HAP-1 (cell line): ENCODE results near the gene ACACA.

Experiments used
- DNase-seq, 2 experiments: peaks; one replicate each; pipeline ENCODE4 v3.0.0-alpha.2; 2016 to 2020; ENCODE audit warnings: low spot score in 2 of 2
- H3K27me3 ChIP-seq: fragments of 250-450 bp; sonication (Bioruptor Pico); 2 replicates; pipeline ENCODE4 v1.5.1; 2020; ENCODE audit warnings: low read depth, mild to moderate bottlenecking, moderate library complexity
- H3K36me3 ChIP-seq: fragments of 250-450 bp; sonication (Bioruptor Pico); replicated peaks from 2 replicates; pipeline ENCODE4 v1.5.1; 2020; ENCODE audit warnings: mild to moderate bottlenecking
- H3K4me1 ChIP-seq: fragments of 250-450 bp; sonication (Bioruptor Pico); 2 replicates; pipeline ENCODE4 v1.5.1; 2020; ENCODE audit warnings: mild to moderate bottlenecking
- H3K4me3 ChIP-seq: fragments of 250-450 bp; sonication (Bioruptor Pico); 2 replicates; pipeline ENCODE4 v1.5.1; 2020; ENCODE audit warnings: mild to moderate bottlenecking, moderate library complexity
- H3K9me3 ChIP-seq: fragments of 250-450 bp; sonication (Bioruptor Pico); 2 replicates; pipeline ENCODE4 v1.5.1; 2020; ENCODE audit warnings: mild to moderate bottlenecking, moderate library complexity
- in situ Hi-C: fragments of 300-500 bp; cut with MboI; formaldehyde crosslinking; loops from 3 replicates; pipeline ENCODE4 v1.14.3; 2020; ENCODE audit warnings: low sequenced_read_pairs, inconsistent platforms, mixed read lengths

Gene ACACA

DNA sequence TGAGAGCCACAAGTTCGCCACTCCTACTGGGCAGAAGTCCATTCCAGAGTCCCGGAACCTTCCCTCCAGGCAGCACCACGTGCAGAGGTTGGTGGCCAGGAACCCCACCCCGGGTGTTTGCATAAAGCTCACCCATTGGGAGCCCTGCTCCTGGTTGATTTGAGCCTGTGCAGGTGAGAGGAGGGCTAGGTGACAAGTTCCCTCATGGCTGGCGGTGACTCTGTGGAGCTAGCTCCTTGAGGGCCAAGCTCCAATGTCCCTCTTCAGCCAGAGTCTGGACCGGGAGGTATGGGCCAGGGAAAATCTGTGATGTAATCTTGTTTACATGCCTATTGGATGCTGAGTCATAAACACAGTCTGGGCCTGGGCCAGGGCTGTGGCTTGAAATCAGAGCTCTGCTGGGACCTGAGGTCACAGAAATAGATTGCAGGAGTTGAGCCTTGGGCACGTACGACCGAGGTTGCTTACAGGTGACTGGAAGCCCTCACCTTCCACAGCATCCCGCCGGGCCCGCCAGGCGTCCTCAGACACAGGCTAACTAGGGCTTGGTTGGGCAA lies 339.0 kb downstream of the ACACA start:
- Histone ChIP-seq H3K9me3 (no peaks in the 10 kb centered on the region), H3K4me1 (peaks cover 16% of the 10 kb centered on the region), H3K36me3 (no peaks in the 10 kb centered on the region), H3K27me3 (no peaks in the 10 kb centered on the region), H3K4me3 (no peak overlapping the region)
- in situ Hi-C loops: no loop called here
- peak in 1 of 2 experiments; percentile 35 for DNase-seq

DNA sequence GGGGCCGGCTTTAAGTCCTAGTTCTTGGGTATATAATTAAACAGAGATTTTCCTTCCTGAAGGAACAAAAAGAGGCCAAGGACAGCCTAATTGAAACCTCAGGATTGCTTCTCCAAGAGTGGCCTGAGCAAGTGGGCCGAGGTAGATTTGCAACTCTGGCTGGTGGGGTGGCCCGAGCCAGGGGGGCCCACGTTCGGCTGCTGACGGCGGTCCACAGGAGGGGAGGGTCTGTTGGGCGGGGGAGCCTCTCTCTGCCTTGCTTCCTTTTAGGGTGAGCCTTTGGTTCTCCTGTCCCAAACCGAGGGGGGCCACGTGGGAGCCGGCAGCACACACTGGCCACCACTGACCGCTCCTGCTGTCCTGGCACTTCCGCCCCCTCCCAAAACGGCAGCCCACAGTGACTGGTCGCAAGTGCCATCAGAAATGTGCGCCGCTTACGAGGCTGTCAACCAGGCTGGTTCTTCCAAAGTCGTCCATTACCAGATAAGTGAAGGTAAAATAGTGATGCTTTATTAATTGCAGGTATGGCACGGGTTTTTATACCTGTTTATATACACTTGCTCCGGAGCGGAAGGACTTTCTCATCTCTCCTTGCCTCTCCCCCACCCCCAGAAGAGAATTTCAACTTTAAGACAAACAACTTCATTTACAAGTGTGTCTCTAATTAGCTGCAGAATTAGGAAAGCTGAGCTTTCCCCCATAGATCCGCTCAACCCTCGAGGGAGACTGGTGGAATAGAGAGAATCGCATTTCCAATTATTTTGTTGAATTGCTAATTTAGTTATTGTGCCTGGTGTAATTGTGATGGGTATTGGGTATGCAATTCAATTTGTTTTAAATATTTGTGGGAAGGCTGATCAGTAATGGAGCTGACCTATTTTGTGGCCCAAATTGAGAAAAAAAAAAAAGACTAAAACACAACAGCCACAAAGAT lies 340.0 kb downstream of the ACACA start:
- peaks cover 24% of the 10 kb centered on the region for H3K4me1 ChIP-seq
- in situ Hi-C loops: no loop called here
- no peaks in the 10 kb centered on the region for H3K9me3 ChIP-seq
- H3K36me3 ChIP-seq: no peaks in the 10 kb centered on the region
- H3K27me3 ChIP-seq: no peaks in the 10 kb centered on the region
- no peak overlapping the region for H3K4me3 ChIP-seq
- peak in 1 of 2 experiments; percentile 41 for DNase-seq

DNA sequence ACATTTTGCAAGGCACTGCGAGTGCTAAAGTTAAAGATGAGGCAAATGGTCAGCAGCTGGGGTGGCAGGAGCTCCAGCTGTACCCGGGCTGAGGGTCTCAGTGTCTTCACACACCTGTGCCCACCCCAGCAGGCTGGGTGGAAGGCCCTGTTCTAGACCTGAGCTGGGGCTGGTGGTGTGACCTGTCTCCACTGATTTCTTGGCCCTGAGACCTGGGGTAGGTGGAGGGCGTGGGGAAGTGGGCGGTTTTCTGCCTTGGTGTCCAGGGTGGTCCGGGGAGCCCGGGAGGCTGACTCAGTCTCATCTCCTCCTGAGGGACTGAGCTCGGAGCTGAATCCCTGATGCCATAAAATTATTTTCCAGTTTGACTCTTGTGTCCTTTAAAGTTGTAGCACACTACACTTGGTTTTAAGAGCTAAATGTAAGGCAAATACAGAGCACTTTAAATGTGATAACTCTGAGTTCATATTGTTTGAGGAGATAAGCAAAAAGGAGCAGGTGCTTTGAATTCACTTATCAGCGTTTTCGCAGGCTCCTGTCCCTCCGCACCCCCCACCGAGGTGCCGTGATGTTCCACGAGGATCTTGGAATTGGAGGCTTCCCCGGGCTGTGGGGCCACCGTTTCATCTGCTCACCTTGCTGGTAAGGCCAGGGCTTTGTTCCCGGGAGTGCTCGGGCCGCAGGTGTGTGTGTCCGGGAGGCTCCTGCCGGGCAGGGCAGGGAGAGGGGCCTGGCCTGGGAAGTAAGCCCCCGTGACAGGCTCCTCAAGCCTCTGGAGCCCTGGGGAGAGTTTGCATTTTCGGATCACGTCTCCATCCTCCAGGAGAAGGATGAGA lies 340.9 kb downstream of the ACACA start:
- in situ Hi-C loops: no loop called here
- peaks cover 31% of the 10 kb centered on the region for H3K4me1 ChIP-seq
- no peaks in the 10 kb centered on the region for H3K27me3 ChIP-seq
- H3K36me3 ChIP-seq: no peaks in the 10 kb centered on the region
- H3K4me3 ChIP-seq: no peak overlapping the region
- H3K9me3 ChIP-seq: no peaks in the 10 kb centered on the region
- no peak for DNase-seq

DNA sequence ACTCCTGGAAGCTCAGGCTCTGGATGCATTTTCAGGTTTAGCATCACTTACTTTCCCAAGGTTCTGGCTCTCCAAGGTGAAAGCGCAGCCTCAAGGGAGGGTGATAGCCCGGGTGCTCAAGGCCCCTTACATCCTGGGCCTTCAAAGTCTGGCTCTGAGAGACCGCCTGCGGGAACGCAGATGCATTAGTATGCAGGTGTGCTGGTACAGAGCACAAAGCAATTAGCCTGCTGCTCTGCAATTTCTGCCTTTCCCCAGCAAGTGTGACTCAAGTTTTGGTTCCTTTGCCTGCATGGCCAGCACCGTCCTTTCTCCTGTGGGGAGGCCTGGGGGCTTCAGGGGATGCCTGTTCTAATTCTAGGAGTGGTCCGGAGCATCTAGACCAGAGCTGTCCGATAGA lies 341.7 kb downstream of the ACACA start:
- DNase-seq: no peak
- H3K9me3 ChIP-seq: no peaks in the 10 kb centered on the region
- H3K36me3 ChIP-seq: no peaks in the 10 kb centered on the region
- peaks cover 38% of the 10 kb centered on the region for H3K4me1 ChIP-seq
- no peaks in the 10 kb centered on the region for H3K27me3 ChIP-seq
- in situ Hi-C loops: no loop called here
- H3K4me3 ChIP-seq: no peak overlapping the region

DNA sequence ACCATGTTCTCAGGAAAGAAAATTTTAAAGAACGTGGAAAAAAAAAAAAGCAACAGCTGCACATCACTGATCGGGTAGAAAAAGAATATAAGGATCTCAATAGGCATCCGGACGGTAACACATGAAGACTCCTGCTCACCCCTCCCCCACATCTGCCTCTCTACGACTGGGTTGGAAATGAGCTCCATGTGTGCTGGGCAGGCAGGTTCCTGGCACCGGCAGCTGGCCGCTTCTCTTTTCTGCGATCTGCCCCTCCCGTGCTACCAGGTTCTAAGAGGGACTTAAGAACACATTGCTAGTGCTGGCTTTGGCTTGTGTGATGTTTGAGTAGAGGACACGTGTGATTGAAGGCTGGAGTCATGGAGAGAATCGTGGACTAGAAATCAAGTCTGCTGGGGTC lies 342.4 kb downstream of the ACACA start:
- H3K4me1 ChIP-seq: peaks cover 46% of the 10 kb centered on the region
- DNase-seq: no peak
- H3K36me3 ChIP-seq: no peaks in the 10 kb centered on the region
- no peaks in the 10 kb centered on the region for H3K27me3 ChIP-seq
- H3K4me3 ChIP-seq: no peak overlapping the region
- H3K9me3 ChIP-seq: no peaks in the 10 kb centered on the region
- in situ Hi-C loops: no loop called here

DNA sequence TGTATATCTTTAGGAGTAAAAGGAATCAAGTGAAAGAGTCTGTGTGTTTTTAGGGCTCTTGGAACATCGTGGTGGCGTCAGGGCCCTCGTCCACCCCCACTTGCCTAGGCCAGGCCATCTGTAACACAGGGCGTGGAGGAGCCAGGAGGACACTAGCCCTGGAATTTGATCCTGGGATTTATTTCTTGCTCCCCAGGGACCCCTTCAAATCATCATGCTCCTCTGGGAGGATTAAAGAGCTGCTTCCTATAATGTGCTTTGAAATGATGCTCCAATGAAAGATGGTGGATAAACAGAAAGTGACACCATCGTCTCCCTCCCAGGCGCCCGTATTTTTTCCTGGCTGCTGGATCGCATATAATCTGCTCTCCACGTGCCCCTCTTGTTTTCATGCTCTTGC lies 344.6 kb downstream of the ACACA start:
- DNase-seq: peak; percentile 38 to 49
- no peaks in the 10 kb centered on the region for H3K9me3 ChIP-seq
- H3K36me3 ChIP-seq: no peaks in the 10 kb centered on the region; the same call in 1 of the 2 replicates
- in situ Hi-C loops: no loop called here
- H3K4me1 ChIP-seq: peaks cover 37% of the 10 kb centered on the region
- H3K4me3 ChIP-seq: no peak overlapping the region
- H3K27me3 ChIP-seq: no peaks in the 10 kb centered on the region

DNA sequence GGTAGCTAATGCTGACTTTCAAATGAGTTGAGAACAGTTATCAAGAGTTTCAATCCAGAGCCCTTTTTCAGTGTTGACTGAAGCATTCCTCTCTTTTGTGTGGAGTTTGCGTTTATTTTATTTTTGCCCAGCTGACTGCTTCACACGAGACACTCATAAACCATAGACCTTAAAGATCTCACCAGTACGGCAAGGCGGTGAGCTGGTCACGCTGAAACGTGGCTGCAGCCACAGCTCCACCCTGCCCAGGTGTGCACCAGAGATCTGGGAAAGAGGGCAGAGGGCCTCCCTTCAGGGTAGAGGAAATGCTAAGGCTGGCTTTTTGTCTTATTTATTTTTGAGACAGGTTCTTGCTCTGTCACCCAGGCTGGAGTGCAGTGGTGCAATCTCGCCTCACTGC lies 345.7 kb downstream of the ACACA start:
- peaks cover 8% of the 10 kb centered on the region for H3K36me3 ChIP-seq
- peak; percentile 36 to 40 for DNase-seq
- H3K9me3 ChIP-seq: no peaks in the 10 kb centered on the region
- in situ Hi-C loops: no loop called here
- H3K4me1 ChIP-seq: peaks cover 31% of the 10 kb centered on the region
- no peak overlapping the region for H3K4me3 ChIP-seq
- no peaks in the 10 kb centered on the region for H3K27me3 ChIP-seq

DNA sequence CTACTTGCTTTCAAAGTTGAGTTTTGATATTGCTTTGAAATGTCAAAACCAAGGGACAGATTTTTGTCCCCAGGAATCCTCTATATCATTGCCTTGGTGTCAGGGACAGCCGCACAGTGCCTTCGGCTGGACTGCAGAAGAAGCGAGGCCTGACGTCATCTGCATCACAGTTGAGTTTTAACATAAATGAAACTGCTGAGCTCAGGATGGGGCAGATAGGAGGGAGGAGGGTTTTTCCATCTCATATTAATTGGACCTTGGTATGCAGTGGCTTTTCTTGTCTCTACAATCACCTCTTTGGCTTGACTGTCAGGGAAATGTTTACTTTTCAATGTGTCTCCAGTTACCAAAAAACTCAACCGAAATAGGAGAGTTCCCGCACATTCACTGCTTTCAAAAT lies 346.5 kb downstream of the ACACA start:
- peak; percentile 53 to 60 for DNase-seq
- Histone ChIP-seq H3K27me3 (no peaks in the 10 kb centered on the region), H3K36me3 (peaks cover 12% of the 10 kb centered on the region), H3K4me1 (peaks cover 31% of the 10 kb centered on the region), H3K9me3 (no peaks in the 10 kb centered on the region), H3K4me3 (no peak overlapping the region)
- in situ Hi-C loops: no loop called here

DNA sequence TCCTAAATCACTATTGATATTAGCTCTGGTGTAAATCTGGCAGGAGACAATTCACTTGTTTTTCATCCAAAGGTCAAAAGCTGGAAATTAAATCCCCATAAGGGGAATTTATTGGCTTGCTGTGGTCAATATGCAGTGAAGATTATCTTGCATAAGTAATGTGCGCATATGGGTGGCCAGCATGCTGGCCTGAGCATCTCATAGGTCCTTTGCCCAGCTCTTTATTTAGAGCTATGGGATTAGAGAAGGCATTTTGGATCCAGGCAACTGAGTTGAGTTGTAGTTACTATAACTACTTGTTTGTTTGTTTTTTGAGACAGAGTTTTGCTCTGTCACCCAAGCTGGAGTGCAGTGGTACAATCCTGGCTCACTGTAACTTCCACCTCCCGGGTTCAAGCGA lies 347.1 kb downstream of the ACACA start:
- H3K4me3 ChIP-seq: no peak overlapping the region
- H3K27me3 ChIP-seq: no peaks in the 10 kb centered on the region
- H3K36me3 ChIP-seq: peaks cover 12% of the 10 kb centered on the region
- DNase-seq: no peak
- H3K9me3 ChIP-seq: no peaks in the 10 kb centered on the region
- in situ Hi-C loops: no loop called here
- peaks cover 31% of the 10 kb centered on the region for H3K4me1 ChIP-seq

DNA sequence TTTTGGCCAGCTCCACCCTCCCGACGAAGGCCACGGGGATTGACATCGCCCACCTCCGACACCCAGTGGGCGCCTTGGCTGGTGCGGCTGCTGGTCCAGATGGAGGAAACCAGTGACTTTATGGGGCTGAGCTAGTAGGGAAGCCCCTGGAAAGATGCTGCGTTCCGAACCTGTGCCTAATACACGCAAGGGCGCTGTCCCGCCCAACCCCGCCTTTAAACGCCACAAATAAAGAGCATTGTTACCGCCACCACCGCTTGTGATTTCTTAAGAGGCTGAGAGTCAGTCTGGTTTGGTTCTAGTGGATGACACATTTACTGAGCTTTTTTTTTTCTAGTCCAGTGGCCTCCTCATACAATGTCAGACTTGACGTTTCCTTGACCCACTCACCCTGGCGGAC lies 350.0 kb downstream of the ACACA start:
- Histone ChIP-seq H3K4me1 (peaks cover 23% of the 10 kb centered on the region), H3K36me3 (peaks cover 14% of the 10 kb centered on the region), H3K9me3 (no peaks in the 10 kb centered on the region), H3K27me3 (no peaks in the 10 kb centered on the region), H3K4me3 (no peak overlapping the region)
- in situ Hi-C loops: no loop called here
- DNase-seq: no peak

DNA sequence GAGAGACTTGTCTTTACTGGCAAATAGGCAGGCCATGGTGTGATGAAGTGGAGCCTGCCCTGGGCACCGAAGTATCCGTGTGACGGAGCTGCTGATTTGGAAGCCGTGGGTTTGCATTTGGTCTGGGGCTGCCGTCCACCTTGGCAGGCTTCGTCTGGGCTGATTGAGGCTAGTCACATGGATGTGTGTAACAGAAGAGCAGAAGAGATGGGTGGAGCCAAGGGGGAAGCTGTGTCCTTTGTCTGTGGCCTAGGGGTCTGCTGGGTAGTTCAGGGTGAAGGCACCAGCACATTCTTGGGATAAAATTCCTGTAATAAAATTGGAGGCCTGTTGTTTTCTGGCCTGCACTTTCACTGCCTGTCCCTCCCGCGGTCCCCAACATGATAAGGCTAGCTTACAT lies 351.7 kb downstream of the ACACA start:
- no peaks in the 10 kb centered on the region for H3K9me3 ChIP-seq
- H3K4me1 ChIP-seq: peaks cover 8% of the 10 kb centered on the region
- no peak overlapping the region for H3K4me3 ChIP-seq
- no peaks in the 10 kb centered on the region for H3K27me3 ChIP-seq
- H3K36me3 ChIP-seq: peaks cover 25% of the 10 kb centered on the region
- no peak for DNase-seq
- in situ Hi-C loops: no loop called here

DNA sequence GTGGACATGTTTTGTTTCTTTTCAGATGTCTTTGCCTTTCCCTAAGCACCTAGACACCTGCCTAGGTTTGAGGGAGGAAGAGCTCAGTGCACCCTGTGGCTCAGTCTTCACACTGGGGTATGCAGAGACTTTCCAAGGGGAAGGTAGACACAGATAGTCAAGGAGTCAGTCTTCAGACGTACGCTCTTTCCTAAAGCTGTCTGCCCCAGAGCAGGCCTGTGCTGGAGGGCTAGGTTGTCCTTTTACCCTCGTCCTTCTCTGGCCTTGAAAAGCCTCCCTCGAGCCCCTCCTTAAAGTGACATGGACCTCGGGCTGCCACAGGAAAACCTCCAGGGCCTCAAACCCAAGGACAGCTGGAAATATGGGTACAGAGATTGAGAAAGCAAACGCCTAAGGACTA lies 354.2 kb downstream of the ACACA start:
- peaks cover 1% of the 10 kb centered on the region; the same call in 1 of the 2 replicates for H3K4me1 ChIP-seq
- in situ Hi-C loops: no loop called here
- H3K4me3 ChIP-seq: no peak overlapping the region
- H3K9me3 ChIP-seq: no peaks in the 10 kb centered on the region
- DNase-seq: no peak
- H3K27me3 ChIP-seq: no peaks in the 10 kb centered on the region
- peaks cover 25% of the 10 kb centered on the region for H3K36me3 ChIP-seq

DNA sequence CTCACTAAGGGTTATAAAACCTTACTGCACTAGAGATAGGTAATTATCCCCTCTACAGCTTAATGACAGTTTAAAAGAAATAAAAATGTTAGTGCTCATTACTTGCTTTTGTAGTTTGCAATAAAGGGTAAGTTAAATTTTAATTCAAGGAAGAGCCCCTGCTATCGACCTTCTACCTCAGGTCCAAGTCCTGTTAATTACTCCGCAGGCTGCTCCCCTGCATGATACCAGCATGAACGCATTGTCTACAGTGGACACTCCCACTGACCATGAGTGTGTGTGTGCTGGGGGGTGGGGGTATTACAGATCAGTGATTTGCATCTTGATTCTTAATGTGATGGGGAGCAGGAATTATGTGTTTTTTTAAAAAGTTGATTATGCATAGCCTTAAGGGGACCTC lies 354.8 kb downstream of the ACACA start:
- Histone ChIP-seq H3K27me3 (no peaks in the 10 kb centered on the region), H3K9me3 (no peaks in the 10 kb centered on the region), H3K4me1 (peaks cover 4% of the 10 kb centered on the region; the same call in 1 of the 2 replicates), H3K4me3 (no peak overlapping the region), H3K36me3 (peaks cover 23% of the 10 kb centered on the region)
- in situ Hi-C loops: no loop called here
- no peak for DNase-seq

DNA sequence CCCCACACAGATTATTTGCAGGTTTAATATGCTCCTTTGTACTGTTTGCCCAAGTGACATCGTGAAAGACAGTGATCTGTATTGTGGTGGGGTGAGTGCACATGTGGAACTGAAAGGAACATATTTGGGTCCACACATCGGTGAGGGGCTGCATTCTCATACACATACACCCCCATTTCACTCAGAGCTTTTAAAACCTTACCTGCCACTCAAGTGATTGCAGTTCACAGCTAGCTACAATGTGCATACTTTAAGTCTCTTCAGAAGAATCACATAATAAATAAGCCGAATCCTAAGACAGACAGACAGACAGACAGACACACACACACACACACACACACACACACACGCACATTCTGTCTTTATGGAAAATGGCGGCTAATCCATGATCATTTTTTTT lies 355.3 kb downstream of the ACACA start:
- Histone ChIP-seq H3K9me3 (no peaks in the 10 kb centered on the region), H3K27me3 (no peaks in the 10 kb centered on the region), H3K4me3 (no peak overlapping the region), H3K4me1 (peaks cover 4% of the 10 kb centered on the region; the same call in 1 of the 2 replicates), H3K36me3 (peaks cover 18% of the 10 kb centered on the region)
- DNase-seq: no peak
- in situ Hi-C loops: no loop called here
